ENCODE results near the gene TRIO. TPM values are rescaled to one million over a fixed set of nuclear protein-coding genes. Genes with fewer than 3 reads are reported as not detected.

The TRIO gene
- polyA plus RNA-seq, 3 donors: 1.7 to 45.8 (median 2.1) TPM

DNA sequence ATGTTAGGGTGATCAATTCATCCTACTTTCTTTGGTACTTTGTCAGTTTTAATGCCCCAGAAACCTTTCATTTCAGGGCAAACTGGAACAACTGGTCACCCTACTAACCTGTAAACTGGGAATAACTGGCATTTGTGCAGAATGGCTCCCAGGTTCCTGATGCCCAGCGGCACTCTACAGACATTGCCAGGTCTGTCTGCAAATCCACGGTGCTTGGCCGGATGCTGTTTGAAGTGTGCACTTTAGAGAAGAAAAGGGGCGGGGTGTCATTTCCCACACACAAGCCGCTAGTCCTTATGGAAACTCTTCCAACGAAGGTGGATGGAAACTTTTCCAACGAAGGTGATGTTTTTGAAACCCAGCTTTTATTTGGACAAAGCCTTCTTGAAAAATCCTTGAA lies 388.5 kb downstream of the TRIO start:
- Mint-ChIP-seq H3K36me3 (peaks cover 0 to 1% of the 10 kb centered on the region in 2 donors), H3K4me1 (peaks cover 14% of the 10 kb centered on the region), H3K4me3 (no peak overlapping the region), H3K27ac (no peak overlapping the region), H3K9me3 (peaks cover 0 to 4% (median 0%) of the 10 kb centered on the region in 7 donors), H3K27me3 (ENCODE audit: low read depth in 3 of 3) (peaks cover 0 to 4% (median 3%) of the 10 kb centered on the region in 3 donors)
- no peaks in the 10 kb centered on the region for H3K27me3 ChIP-seq (ENCODE audit: control insufficient read depth in 2 of 2, insufficient read depth in 2 of 2, low read length in 2 of 2)
- no peaks in the 10 kb centered on the region for H3K79me2 ChIP-seq (ENCODE audit: insufficient read depth, low read length)
- no peaks in the 10 kb centered on the region for H4K20me1 ChIP-seq (ENCODE audit: insufficient read depth, low read length)
- intact Hi-C loops (cut with micrococcal nuclease): no loop called here
- no peak overlapping the region for H3K4me3 ChIP-seq (replicated peaks in 1 of 3; ENCODE audit: low read depth in 2 of 3, low read length in 3 of 3)
- no peaks in the 10 kb centered on the region for H3K36me3 ChIP-seq (replicated peaks in 1 of 2; ENCODE audit: control insufficient read depth in 1 of 2, insufficient read depth in 2 of 2, low read length in 2 of 2)
- H2AFZ ChIP-seq (ENCODE audit: insufficient read depth, low read depth, low read length, poor library complexity, severe bottlenecking): no peak overlapping the region
- 80% methylated on average over 2 of the region's 7 CpGs for WGBS (ENCODE audit: insufficient coverage)
- no peaks in the 10 kb centered on the region for H3K9me3 ChIP-seq (replicated peaks in 1 of 2; ENCODE audit: control insufficient read depth in 1 of 2, insufficient read depth in 1 of 2, low read length in 2 of 2)
- TF ChIP-seq, protein P1, sequence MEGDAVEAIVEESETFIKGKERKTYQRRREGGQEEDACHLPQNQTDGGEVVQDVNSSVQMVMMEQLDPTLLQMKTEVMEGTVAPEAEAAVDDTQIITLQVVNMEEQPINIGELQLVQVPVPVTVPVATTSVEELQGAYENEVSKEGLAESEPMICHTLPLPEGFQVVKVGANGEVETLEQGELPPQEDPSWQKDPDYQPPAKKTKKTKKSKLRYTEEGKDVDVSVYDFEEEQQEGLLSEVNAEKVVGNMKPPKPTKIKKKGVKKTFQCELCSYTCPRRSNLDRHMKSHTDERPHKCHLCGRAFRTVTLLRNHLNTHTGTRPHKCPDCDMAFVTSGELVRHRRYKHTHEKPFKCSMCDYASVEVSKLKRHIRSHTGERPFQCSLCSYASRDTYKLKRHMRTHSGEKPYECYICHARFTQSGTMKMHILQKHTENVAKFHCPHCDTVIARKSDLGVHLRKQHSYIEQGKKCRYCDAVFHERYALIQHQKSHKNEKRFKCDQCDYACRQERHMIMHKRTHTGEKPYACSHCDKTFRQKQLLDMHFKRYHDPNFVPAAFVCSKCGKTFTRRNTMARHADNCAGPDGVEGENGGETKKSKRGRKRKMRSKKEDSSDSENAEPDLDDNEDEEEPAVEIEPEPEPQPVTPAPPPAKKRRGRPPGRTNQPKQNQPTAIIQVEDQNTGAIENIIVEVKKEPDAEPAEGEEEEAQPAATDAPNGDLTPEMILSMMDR (IDR thresholded peaks at IDR 0.05): no peak
- H3K9ac ChIP-seq (ENCODE audit: insufficient read depth, low read length, poor library complexity, severe bottlenecking): no peak overlapping the region
- no peak for DNase-seq
- no peak overlapping the region for H3K27ac ChIP-seq (ENCODE audit: low read depth in 1 of 2, low read length in 2 of 2)
- no peak overlapping the region for H3K4me2 ChIP-seq (replicated peaks; ENCODE audit: extremely low read depth, low read length, poor library complexity, severe bottlenecking)
- peaks cover 10 to 14% of the 10 kb centered on the region in 2 donors for H3K4me1 ChIP-seq (ENCODE audit: control insufficient read depth in 1 of 2, insufficient read depth in 2 of 2, low read length in 2 of 2)

DNA sequence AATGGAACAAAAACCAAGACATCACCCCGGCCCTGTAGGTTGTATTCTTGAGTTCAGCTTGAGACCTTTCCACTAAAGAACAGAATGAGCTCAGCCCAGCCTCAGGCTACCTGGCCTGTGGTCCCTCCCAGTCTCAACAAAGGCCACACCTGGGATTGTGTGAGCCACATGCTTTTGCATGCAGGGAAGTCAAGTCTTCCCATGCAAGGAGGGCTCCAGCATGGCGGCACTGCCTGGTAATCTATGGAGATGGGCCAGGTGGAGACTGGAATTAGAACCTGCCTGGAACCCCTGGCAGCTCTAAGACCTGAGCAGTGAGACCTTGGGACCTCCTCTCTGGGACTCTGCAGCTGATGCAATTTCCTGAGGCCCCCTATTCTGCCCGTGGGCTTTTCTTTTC lies 389.0 kb downstream of the TRIO start:
- WGBS (ENCODE audit: insufficient coverage): 43% methylated on average over 2 of the region's 3 CpGs

More for the DNA sequence above, 389.0 kb downstream of the TRIO start:
- Histone ChIP-seq H3K27me3 (ENCODE audit: control insufficient read depth in 2 of 2, insufficient read depth in 2 of 2, low read length in 2 of 2) (no peaks in the 10 kb centered on the region), H3K9ac (ENCODE audit: insufficient read depth, low read length, poor library complexity, severe bottlenecking) (no peak overlapping the region), H3K4me3 (replicated peaks in 1 of 3; ENCODE audit: low read depth in 2 of 3, low read length in 3 of 3) (no peak overlapping the region), H4K20me1 (ENCODE audit: insufficient read depth, low read length) (no peaks in the 10 kb centered on the region), H3K36me3 (replicated peaks in 1 of 2; ENCODE audit: control insufficient read depth in 1 of 2, insufficient read depth in 2 of 2, low read length in 2 of 2) (no peaks in the 10 kb centered on the region), H3K27ac (ENCODE audit: low read depth in 1 of 2, low read length in 2 of 2) (no peak overlapping the region), H3K79me2 (ENCODE audit: insufficient read depth, low read length) (no peaks in the 10 kb centered on the region), H3K4me2 (replicated peaks; ENCODE audit: extremely low read depth, low read length, poor library complexity, severe bottlenecking) (no peak overlapping the region), H3K9me3 (replicated peaks in 1 of 2; ENCODE audit: control insufficient read depth in 1 of 2, insufficient read depth in 1 of 2, low read length in 2 of 2) (no peaks in the 10 kb centered on the region), H3K4me1 (ENCODE audit: control insufficient read depth in 1 of 2, insufficient read depth in 2 of 2, low read length in 2 of 2) (peaks cover 10 to 14% of the 10 kb centered on the region in 2 donors), H2AFZ (ENCODE audit: insufficient read depth, low read depth, low read length, poor library complexity, severe bottlenecking) (no peak overlapping the region)
- H3K27ac Mint-ChIP-seq: no peak overlapping the region
- no peak overlapping the region for H3K4me3 Mint-ChIP-seq
- H3K36me3 Mint-ChIP-seq: peaks cover 0 to 1% of the 10 kb centered on the region in 2 donors
- peaks cover 0 to 4% (median 3%) of the 10 kb centered on the region in 3 donors for H3K27me3 Mint-ChIP-seq (ENCODE audit: low read depth in 3 of 3)
- intact Hi-C loops (cut with micrococcal nuclease): no loop called here
- peaks cover 14% of the 10 kb centered on the region for H3K4me1 Mint-ChIP-seq
- TF ChIP-seq, protein P1 (IDR thresholded peaks at IDR 0.05): no peak
- DNase-seq: no peak
- peaks cover 0 to 4% (median 1%) of the 10 kb centered on the region in 7 donors for H3K9me3 Mint-ChIP-seq

Measured in CD14-positive monocyte (primary cell).